GM12875 (cell line): Measurements from ENCODE around the gene ADCY10.
"Not testable (repeated sequence)": the region's sequence is repeated elsewhere in the genome, so short reads cannot be mapped to it uniquely, and the experiment has no call there.

Source experiments
- H3K4me3 ChIP-seq: one replicate; pipeline ENCODE4 v1.5.1; 2011; ENCODE audit warnings: low read depth, low read length, control low read depth
- CTCF ChIP-seq: IDR thresholded peaks from 2 replicates; pipeline ENCODE4 v1.5.1; 2011; ENCODE audit warnings: low read depth, mild to moderate bottlenecking, control low read depth, inconsistent platforms, low read length, moderate library complexity, borderline replicate concordance; ENCODE audit not compliant: insufficient read depth

Gene ADCY10

GRCh38 chr1:167839009-167839408 is 74.9 kb downstream of the ADCY10 start:
- no peak overlapping the region for H3K4me3 ChIP-seq
- no peak for TF ChIP-seq CTCF

DNA sequence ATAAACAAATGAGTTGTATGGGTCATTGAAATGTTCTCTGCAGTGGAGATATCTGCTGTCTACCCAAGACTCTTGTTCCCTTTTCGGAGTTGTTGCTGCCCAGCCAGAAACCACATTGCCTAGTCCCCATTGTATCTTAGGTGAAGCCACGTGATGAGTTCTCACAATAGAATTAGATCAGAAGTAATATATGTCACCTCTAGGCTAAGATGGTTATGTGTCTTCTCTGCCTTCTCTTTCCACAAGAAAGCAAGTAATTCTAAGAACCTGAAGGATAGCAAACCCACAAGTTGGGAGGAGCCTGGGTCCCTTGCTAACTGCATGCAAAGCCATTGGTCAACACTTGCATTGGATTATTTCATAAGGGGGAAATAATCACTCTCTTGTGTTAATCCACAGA is 76.6 kb downstream of the ADCY10 start:
- TF ChIP-seq CTCF: no peak

DNA sequence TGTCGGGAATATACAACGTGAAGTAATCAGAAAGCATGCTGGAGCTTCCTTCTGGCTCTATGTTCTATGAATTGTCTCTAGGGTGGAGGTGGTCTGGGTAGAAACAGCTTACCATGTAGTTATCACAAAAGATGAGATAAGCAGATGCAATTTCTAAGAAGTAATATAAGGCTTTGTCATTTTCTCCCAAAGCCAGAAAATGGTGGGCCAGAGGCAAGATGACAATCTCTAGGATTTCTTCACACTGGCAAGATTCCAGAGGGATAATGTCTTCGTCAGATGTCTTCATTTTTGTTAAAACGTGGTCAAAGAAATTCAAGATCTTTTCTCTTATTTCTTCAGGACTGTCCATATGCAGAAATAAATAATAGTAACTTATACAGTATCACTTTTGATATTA is 77.7 kb downstream of the ADCY10 start:
- no peak overlapping the region for H3K4me3 ChIP-seq
- TF ChIP-seq CTCF: no peak

More for the DNA sequence above, 76.6 kb downstream of the ADCY10 start:
- H3K4me3 ChIP-seq: no peak overlapping the region

- H3K4me3 ChIP-seq: no peak overlapping the region
- no peak for TF ChIP-seq CTCF
Measured at GRCh38 chr1:167833904-167834303, 80.0 kb downstream of the ADCY10 start.

GRCh38 chr1:167832693-167833092 is 81.2 kb downstream of the ADCY10 start:
- no peak for TF ChIP-seq CTCF
- H3K4me3 ChIP-seq: no peak overlapping the region

DNA sequence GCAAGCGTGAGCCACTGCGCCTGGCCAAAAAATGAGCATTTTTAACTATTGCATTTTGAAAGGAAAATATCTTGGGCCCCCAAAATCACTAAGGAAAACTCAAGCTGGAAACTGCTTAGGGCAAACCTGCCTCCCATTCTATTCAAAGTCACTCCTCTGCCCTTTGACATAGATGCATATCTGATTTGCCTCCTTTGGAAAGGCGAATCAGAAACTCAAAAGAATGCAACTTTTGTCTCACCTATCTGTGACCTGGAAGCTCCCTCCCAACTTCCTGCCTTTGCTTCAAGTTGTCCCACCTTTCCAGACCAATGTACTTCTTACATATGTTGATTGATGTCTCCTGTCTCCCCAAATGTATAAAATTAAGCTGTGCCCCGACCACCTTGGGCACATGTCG is 83.3 kb downstream of the ADCY10 start:
- not testable (repeated sequence) for H3K4me3 ChIP-seq

DNA sequence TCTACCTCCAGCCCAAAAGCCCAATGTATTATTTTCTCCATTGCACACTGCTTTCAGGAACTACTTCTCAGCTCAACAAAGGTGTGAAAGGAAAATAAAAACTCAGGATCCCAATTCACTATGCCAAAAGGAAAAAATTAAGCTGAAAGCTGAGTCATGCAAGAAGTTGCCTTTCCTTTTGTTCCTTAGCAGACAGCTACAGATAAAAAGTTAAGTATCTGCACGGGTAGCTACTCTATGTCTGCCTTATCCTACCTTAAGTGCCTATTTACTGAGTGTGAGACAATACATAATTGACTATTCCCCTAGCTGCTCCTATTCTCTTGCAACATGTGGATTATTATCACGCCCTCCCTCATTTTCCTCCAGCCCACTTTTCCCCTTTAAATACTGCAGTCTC is 84.1 kb downstream of the ADCY10 start:
- TF ChIP-seq CTCF: no peak
- no peak overlapping the region for H3K4me3 ChIP-seq

GRCh38 chr1:167826127-167826526 is 87.8 kb downstream of the ADCY10 start:
- TF ChIP-seq CTCF: no peak
- H3K4me3 ChIP-seq: no peak overlapping the region
